DMS114 treated with DMSO at 0.1 percent for 48 hours (cell line): ENCODE data around the gene AGFG2.
"Not testable (repeated sequence)": the region's sequence is repeated elsewhere in the genome, so short reads cannot be mapped to it uniquely, and the experiment has no call there.

ENCODE experiments used
- DNase-seq: peaks from one replicate; lab custom pipeline; 2025; ENCODE audit not compliant: unreplicated experiment; lab: John Stamatoyannopoulos, UW

The AGFG2 gene

DNA sequence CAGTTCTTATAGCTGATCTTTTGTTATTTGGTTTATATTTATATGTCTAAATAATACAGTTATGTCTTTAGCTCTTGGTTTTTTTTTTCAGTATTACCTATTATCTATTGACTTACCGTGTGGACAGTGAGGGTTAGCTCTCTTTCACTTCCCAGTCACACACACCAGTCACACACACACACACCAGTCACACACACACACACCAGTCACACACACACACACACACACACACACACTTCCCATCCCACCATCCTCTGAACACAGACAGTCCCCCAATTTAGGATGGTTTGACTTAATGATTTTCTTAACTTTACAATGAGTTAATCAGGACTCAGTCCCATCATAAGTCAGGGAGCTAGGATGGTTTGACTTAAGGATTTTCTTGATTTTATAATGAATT lies 18.9 kb upstream of the AGFG2 start:
- DNase-seq: no peak

DNA sequence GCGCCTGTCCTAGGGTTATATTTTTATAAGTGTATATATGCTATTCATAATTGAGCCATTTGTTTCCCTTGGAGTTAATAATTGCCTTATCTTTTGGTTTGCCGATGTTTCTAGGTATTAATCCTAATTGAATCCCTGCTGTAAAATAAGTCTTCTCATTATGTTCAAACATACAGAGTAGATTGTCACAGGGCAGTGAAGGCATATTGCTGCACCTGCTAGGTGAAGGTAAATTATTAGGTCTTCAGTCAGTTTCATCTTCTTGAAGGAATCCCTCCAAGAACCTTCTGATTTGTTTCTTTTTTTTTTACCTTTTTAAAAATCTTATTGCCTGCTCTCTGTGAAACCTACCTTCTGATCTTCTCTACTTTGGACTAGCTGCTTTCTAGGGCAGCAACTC lies 17.9 kb upstream of the AGFG2 start:
- no peak for DNase-seq

DNA sequence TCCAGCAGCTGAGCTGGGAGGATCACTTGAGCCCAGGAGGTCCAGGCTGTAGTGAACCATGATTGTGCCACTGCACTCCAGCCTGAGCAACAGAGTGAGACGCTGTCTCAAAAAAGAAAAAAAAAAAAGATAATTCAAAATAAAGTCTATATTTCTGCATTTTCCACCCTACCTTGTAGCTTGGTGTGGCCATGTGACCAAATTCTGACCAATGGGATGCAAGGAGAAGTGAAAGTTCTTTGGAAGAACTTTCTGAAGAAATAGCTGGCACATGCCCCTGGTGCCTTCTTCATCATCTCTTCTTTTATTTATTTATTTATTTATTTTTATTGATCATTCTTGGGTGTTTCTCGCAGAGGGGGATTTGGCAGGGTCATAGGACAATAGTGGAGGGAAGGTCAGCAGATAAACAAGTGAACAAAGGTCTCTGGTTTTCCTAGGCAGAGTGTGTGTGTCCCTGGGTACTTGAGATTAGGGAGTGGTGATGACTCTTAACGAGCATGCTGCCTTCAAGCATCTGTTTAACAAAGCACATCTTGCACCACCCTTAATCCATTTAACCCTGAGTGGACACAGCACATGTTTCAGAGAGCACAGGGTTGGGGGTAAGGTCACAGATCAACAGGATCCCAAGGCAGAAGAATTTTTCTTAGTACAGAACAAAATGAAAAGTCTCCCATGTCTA lies 17.0 kb upstream of the AGFG2 start:
- DNase-seq: not testable (repeated sequence)

DNA sequence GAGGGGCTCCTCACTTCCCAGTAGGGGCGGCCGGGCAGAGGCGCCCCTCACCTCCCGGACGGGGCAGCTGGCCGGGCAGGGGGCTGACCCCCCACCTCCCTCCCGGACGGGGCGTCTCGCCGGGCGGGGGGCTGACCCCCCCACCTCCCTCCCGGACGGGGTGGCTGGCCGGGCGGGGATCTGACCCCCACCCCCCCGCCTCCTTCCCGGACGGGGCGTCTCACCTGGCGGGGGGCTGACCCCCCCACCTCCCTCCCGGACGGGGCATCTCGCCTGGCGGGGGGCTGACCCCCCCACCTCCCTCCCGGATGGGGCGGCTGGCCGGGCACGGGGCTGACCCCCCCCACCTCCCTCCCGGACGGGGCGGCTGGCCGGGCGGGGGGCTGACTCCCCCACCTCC lies 15.8 kb upstream of the AGFG2 start:
- not testable (repeated sequence) for DNase-seq

DNA sequence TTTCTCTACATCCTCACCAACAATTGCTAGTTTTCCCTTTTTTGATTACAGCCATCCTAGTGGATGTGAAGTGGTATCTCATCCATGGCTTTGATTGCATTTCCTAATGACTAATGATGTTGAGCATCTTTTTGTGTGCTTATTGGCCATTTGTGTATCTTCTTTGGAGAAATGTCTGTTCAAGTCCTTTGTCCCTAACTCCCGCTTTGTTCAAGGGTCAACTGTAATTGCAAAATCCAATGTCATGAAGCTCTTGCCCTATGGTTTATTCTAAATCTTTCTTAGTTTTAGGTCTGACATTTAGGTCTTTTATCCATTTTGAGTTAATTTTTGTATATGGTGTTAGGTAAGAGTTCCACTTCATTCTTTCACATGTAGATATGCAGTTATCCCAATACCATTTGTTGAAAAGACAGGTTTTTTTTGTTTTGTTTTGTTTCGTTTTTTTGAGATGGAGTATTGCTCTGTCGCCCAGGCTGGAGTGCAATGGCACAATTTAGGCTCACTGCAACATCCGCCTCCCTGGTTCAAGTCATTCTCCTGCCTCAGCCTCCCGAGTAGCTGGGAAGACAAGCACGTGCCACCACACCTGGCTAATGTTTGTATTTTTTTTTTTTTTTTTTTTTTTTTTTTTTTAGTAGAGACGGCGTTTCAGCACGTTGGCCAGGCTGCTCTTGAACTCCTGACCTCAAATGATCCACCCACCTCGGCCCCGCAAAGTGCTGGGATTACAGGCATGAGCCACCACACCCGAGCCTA lies 10.7 kb upstream of the AGFG2 start:
- DNase-seq: not testable (repeated sequence)

DNA sequence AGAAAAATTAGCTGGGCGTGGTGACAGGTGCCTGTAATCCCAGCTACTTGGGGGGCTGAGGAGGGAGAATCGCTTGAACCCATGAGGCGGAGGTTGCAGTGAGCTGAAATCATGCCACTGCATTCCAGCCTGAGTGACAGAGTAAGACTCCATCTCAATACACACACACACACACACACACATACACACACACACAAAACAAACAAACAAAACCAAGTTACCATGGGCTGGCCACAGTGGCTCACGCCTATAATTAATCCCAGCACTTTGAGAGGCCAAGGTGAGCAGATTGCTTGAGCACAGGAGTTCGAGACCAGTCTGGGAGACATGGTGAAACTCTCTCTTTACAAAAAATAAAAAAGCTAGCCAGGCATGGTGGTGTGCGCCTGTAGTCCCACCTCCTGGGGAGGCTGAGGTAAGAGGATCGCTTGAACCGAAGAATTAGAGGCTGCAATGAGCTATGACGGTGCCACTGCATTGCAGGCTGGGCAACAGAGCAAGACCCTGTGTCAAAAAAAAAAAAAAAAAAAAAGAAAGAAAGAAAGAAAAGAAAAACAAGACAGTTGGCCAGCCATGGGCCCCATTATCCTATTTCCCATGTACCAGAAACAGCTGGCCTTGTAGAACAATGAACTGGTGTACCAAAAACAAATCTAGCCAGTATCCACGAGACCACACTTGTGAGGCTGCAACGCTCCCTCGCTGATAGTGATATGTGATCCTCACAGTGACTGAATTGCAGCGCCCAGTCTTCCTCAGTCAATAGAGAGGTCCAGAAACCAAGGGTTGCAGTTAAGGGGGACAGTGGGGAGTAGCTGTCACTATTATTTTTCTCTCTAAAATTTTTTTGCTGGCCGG lies 6.6 kb upstream of the AGFG2 start:
- no peak for DNase-seq

DNA sequence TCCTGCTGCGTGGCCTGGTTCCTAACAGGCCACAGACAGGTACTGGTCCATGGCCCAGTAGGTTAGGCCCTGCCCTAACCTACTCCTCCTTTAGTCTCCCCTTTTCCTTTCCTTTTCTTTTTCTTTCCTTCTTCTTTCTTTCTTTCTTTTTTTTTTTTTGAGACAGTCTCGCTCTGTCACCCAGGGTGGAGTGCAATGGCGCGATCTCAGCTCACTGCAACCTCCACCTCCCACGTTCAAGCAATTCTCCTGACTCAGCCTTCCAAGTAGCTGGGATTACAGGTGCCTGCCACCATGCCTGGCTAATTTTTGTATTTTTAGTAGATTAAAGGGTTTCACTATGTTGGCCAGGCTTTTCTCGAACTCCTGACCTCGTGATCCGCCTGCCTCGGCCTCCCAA lies 3.0 kb upstream of the AGFG2 start:
- not testable (repeated sequence) for DNase-seq

DNA sequence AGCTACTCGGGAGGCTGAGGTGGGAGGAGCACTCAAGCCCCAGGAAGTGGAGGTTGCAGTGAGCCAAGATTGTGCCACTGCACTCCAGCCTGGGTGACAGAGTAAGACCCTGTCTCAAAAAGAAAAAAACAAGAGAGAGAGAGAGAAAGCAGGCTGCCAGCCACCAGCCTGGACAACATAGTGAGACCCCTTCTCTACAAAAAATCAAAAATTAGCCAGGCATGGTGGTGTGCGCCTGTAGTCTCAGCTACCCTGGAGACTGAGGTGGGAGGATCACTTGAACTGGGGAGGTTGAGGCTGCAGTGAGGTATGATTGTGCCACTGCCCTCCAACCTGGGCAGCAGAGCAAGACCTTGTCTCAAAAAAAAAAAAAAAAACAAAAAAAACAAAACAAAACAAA lies 2.3 kb upstream of the AGFG2 start:
- not testable (repeated sequence) for DNase-seq

DNA sequence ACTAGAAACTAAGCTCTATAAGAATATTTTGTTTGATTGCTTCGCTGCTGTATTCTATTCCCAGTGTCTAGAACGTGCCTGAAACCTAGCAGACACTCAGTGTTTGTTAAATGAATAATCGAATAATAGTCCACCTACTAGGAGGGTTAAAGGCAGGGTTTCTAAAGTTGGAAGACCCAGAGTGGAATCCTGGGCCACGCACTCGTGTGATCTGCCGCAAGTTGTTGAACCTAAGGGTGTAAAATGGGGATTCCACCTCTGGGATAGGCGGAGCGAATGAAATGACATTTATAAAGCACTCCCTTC lies 702 bp upstream of the AGFG2 start:
- DNase-seq: no peak

DNA sequence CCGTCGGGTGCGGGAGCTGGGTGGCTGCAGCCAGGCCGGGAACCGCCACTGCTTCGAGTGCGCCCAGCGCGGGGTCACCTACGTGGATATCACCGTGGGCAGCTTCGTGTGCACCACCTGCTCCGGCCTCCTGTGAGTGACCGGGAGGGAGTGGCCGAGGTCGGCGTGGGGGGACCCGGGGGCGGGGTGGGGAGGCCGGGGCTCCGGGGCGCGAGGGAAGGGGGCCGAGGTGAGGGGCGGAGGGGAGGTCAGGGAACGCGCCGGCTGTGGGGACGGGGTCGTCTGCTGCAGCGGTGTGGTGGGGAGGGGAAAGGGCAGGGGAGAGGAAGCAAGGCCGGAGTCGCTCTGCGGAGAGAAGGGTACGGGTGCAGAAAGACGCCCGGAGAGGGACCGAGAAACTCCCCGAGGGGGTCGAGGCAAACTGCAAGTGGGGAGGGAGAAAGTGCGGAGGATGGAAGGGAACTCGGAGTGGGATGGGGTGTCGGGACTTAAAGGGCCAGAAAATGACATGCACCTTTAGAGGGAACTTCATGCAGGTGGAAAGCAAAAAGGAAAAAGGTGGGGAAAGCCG lies 518 bp downstream of the AGFG2 start:
- no peak for DNase-seq

DNA sequence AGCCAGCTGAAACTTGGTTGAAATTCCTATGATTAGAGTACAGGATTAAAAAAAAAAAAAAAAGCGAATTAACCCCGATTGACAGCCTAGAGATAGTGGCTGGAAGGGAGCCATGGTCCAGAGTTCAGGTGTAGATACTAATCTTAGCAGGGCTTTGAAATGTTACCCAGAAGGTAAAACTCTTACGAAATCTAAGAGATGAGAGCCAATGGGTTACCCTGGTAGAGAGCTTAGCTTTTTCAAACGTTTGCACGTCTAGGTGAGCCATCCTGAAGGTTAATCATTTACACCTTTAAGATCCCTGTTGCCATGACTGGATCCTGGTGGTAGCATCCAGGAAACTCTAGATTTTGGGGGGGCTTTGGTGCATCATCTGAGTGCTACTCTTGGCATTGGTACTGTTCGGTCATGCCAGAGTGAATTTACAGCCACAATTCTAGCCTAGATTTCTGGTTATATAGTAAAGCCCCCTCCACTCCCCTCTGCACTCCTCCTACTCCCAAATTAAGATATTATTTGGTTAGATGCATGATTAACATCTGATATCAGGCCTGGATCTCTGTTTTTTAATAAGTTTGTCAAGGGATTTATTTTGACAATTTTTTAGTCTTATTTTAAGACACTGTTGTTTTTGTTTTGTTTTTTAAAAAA lies 1.2 kb downstream of the AGFG2 start:
- DNase-seq: no peak

DNA sequence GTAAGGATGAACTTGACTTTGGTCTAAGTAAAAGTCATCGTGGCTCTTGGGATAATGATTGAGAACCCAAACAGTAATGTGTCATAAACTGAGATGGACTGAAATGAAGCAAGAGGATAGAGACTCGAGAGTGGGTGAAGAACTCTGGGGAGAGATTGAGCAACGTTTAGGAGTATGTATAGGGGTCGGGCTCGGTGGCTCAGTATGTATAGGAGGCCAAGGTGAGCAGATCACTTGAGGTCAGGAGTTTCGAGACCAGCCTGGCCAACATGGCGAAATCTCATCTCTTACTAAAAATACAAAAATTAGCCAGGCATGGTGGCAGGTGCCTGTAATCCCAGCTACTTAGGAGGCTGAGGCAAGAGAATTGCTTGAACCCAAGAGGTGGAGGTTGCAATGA lies 2.3 kb downstream of the AGFG2 start:
- not testable (repeated sequence) for DNase-seq

DNA sequence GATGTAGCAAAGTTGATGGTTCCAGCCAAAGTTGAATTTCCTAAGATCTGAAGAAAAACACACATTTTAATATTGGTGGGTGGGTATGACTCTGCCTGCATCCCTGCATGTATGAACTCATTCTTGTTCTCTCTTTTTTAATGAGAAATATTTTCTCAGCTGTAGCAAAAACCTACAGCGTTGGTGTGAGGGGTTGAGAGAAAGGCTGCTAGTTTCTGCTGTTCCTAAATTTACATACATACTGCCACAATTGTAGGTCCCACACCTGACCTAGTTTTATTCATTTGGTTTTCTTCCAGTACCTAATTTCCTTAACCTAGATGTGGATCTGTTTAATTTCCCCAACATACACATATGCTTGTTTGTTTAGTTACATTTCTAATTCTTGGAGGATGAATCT lies 4.6 kb downstream of the AGFG2 start:
- no peak for DNase-seq

DNA sequence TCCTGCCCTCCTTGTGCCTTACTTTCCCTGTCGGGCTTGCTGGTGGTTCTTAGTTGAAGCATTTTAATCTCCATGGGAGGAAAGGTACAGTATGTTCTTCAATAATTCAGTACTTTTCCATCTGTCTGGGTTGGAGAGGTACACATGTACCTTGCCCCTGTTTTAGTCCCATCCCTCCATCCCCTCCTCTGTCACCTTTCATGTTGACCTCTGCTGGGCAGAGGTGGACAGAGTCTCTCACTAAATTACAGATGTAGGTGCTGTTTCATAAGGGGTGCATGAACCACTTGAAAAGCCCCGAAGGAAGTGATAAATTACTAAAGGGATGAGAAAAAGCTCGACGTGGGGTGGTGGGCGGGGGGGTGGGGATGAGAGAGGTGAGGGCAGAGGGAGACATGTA lies 5.4 kb downstream of the AGFG2 start:
- no peak for DNase-seq

DNA sequence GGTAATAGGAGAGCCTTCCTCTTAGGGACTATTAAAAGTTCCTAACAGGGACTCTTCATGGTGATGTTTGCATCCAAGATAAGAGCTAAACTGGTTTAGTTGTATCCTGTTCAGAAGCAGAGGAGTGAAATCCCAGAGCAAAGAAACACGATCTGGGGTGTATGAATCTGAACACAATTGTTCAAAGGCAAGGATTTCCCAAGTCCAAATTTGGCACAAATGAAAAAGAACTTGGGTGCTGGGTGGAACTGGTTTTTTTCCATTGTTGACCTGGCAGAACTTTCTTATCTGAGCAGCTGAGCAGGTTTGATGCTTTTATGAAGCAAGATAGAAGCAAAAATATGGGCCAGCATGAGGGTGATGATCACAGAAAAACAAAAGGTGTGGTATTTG lies 6.0 kb downstream of the AGFG2 start:
- no peak for DNase-seq

DNA sequence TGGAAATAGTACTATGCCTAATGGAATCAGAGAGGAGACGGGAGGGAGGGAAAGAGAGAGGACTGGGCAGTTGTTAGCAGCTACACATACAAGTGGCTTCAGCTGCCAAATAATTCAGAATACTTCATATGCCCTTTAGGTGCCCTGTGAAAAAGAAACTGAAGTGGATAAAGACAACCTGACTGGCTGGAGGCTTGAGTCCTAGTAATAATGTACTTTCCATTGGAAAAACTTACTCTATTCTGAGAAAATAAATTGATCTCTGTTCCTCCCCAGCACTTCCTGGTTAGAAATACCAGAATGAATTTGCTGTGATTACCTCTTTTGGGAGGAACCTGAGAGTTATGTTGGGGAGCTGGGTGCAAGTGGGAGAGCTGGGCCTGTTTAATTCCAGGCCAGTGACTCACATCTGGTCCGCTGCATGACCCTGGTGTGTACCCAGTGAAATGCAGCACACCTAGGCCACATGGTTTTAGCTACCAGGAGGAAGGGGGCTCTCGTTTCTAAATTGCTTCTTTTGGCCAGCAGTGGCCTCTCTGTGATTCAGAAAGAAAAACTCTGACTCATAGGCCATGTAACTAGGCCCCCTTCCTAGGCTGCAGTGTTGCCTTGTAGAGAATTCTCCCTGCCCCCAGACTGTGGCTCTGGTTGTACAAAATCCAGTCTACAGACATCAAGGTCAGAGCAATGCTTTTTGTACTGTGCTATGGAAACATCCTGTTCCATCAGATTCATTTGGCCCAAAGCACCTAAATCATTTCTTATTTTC lies 6.5 kb downstream of the AGFG2 start:
- no peak for DNase-seq

DNA sequence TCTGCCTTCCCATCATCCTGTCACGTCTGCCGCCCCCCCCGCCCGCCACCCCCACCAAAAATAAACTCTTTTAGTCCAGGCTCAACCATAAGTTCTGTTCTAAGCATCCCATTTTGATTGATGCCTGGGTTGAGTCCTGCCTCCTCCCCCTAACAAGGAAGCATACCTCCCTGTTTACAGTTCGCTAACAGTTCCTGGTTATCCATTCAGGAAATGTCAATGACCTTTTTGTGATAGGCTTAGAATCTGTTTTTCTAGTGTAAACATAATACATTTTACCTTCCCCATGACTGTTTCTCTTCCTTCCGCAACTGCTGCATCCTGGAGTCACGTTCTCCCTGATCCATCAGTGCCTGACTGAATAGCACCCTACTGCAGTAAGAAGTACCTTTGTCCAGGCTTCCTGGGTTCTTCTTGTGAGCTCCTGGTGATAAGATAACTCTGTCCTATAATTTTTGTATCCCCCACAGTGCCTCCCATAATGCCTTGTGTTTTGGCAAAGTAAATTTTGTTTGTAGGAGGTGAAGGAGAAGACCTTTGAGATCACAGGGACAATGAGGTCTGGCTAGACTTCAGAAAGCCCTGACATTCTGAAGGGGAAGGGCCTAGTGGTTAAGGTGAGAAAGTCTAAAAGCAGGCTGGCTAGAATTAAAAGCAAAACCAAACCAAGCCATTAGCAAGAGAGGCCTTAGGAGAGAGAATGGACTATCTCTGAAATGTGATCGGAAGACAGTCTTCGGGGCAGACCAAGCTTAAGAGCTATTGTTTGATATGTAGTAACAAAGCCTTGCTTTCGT lies 7.3 kb downstream of the AGFG2 start:
- DNase-seq: no peak

DNA sequence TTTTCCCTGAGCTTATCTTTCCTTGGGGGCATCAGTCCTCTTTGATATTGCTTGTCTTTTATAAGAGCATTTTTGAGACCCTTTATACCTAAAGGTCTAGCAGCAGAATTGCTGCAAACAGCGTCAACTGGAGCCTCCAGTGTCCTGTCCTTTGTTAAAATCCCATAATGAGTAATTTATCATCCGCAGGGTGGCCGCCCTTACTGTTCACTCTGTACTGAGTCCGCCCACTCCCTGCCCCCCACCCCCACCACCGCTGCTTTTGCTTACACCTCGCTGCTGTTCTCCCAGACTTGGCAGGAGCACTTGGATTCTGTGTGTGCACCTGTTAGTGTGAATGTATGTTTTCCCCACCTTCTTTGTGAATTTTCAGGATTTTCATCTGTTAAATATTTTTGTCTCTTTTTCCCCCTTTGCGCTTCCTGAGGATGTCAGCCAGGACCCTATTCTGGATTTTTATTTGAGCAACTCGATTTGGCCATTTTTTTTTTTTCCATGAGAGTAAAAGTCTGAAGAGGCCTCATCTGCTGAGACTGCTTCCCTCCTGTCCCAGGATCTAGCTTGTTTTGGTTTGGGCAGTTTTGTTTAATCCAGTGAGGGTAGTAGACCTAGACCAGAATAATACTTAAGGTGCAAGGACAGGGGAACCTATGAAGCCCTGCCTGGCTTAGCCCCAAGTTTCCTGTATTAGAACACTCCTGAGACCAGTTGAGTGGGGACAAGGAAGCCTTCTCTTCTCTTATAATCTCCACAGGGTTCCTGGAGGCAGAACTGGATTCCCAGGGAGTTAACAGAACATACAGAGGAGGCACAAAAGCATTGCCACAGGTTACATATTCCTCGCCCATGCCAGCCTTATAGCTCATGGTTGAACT lies 8.2 kb downstream of the AGFG2 start:
- DNase-seq: no peak

DNA sequence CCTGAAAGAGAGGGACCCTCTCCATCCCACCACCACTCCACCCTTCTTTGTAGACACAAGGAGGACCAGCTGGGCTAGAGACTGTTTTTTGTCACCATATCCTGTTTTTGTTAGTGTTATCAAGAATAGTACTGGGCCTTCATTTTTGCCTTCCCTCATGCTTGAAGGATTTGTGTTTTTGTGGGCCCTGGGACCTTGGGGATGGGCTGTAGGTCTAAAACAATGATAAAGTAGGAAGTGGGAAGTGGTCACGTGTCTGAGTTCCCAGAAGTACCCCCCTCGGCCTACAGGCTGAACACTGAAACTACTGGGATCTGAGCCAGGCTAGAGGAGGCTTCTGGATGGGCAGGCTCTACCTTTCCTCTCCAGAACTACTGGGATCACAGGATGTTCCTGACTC lies 8.9 kb downstream of the AGFG2 start:
- DNase-seq: no peak
